GM19043 (cell line): Measurements from ENCODE around the gene HIVEP1.
"Not testable (repeated sequence)": the region's sequence is repeated elsewhere in the genome, so short reads cannot be mapped to it uniquely, and the experiment has no call there.

Experiments
- ATAC-seq: cut with Tn5 transposase; IDR thresholded peaks from one replicate; pipeline ENCODE4 v1.9.1; 2021; ENCODE audit warnings: low read depth; ENCODE audit not compliant: unreplicated experiment

HIVEP1 gene

GRCh38 chr6:12081771-12082170, 69.7 kb downstream of the HIVEP1 start:
- no peak for ATAC-seq

GRCh38 chr6:12082368-12082767, 70.3 kb downstream of the HIVEP1 start:
- ATAC-seq = no peak

- no peak for ATAC-seq
Measured at GRCh38 chr6:12083302-12083701, 71.2 kb downstream of the HIVEP1 start.

GRCh38 chr6:12083763-12084162, 71.7 kb downstream of the HIVEP1 start:
- ATAC-seq = no peak

- ATAC-seq = no peak
Measured at GRCh38 chr6:12084681-12085080, 72.6 kb downstream of the HIVEP1 start.

GRCh38 chr6:12088531-12088930, 76.4 kb downstream of the HIVEP1 start:
- no peak for ATAC-seq

- ATAC-seq = no peak
Measured at GRCh38 chr6:12090714-12091113, 78.6 kb downstream of the HIVEP1 start.

GRCh38 chr6:12092762-12093161, 80.7 kb downstream of the HIVEP1 start:
- no peak for ATAC-seq

GRCh38 chr6:12094689-12095088, 82.6 kb downstream of the HIVEP1 start:
- ATAC-seq = no peak

- ATAC-seq = no peak
Measured at GRCh38 chr6:12096342-12096741, 84.2 kb downstream of the HIVEP1 start.

- no peak for ATAC-seq
Measured at GRCh38 chr6:12097791-12098190, 85.7 kb downstream of the HIVEP1 start.

GRCh38 chr6:12099623-12100338, 87.7 kb downstream of the HIVEP1 start:
- no peak for ATAC-seq

GRCh38 chr6:12101048-12101447, 88.9 kb downstream of the HIVEP1 start:
- no peak for ATAC-seq

GRCh38 chr6:12101653-12102312, 89.7 kb downstream of the HIVEP1 start:
- ATAC-seq = no peak

GRCh38 chr6:12102350-12102749, 90.2 kb downstream of the HIVEP1 start:
- ATAC-seq = no peak

- no peak for ATAC-seq
Measured at GRCh38 chr6:12103158-12103557, 91.0 kb downstream of the HIVEP1 start.

GRCh38 chr6:12105271-12105670, 93.2 kb downstream of the HIVEP1 start:
- ATAC-seq = no peak

- ATAC-seq = not testable (repeated sequence)
Measured at GRCh38 chr6:12108376-12108775, 96.3 kb downstream of the HIVEP1 start.

GRCh38 chr6:12110523-12111362, 98.6 kb downstream of the HIVEP1 start:
- ATAC-seq = no peak

GRCh38 chr6:12111363-12111670, 99.2 kb downstream of the HIVEP1 start:
- ATAC-seq = no peak

- ATAC-seq = no peak
Measured at GRCh38 chr6:12112540-12113189, 100.6 kb downstream of the HIVEP1 start.
